Stimulated activated CD4-positive, alpha-beta T cell treated with anti-CD3 and anti-CD28 coated beads, TNF-alpha, amount 100 ng/mL, for 4 hours (primary cell): ENCODE results near the gene ANKHD1.
"Not testable (repeated sequence)": the region's sequence is repeated elsewhere in the genome, so short reads cannot be mapped to it uniquely, and the experiment has no call there.

Experiments
- DNase-seq, 3 experiments: peaks; one replicate each; pipeline ENCODE4 v3.0.0-alpha.2; 2020; ENCODE audit warnings: low read depth in 3 of 3

Gene ANKHD1

GRCh38 chr5:140561753-140562523, 160.3 kb downstream of the ANKHD1 start:
- DNase-seq, result no peak

DNA sequence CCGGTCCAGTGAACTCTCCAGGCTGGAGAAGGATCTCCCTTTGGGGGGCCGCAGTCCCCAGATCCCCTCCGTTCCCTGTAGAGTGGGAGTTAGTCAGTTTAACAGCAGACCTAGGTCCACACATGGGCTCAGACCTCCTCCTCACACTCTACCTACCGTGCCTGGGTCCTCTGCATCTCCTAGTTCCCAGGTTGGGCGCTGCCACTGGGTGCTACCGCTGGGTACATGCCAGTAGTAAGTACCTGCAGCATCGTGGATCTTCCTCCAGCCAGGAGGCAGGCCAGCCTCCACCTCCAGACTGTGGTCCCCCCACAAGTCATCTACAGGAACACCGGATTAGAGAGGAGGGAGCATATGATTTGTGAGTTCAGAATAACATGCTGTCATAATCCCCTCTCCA, 162.0 kb downstream of the ANKHD1 start:
- DNase-seq, result no peak

DNA sequence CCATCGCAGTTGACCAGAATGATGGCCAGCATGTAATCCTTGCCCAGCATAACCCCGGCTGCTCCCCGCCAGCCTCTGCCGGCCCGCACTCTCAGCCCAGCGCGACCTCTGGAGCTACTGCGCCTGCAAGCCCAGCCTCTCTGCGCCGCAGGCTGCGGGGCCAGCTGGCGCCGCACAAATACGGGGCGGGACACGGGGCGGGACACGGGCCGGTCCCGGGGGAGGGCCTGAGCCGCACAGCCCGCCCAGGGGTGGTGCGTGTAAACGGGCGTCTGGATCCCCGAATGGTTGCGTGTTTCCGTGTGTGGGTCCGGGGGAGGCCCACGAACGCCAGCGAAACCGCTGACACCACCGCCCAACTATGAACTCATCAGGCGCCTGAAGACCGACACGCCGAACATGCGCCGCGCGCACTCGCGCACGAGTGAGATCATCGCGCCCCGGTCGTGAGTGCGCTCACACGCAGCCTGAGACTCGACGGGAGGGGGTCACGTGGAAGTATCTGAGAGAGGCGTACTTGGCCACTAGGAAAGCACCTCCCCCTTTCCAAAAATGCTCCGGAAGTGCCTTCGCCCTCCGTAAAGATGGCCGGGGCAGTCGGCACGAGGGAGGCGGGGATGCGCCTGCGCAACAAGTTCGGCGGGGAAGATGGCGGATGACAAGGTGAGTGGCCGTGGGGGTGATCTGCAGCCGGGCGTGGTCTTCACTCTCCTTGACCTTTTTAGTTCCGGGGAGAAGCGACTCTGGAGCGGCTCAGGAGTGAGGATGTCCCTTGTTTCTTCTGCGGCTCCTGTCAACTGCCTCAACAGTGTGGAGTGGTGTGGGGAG, 162.8 kb downstream of the ANKHD1 start, which contains the start of the genes APBB3 and SLC35A4:
TSS of gene APBB3 (minus strand) at position 403 of the 828 bp plus-strand sequence. CDS start at position 50, 353 bp downstream.
TSS of gene SLC35A4 (plus strand) at position 633 of the 828 bp plus-strand sequence. CDS start 2,342 bp downstream, outside the sequence.
- peak; percentile 88 to 96 (median 93) for DNase-seq

DNA sequence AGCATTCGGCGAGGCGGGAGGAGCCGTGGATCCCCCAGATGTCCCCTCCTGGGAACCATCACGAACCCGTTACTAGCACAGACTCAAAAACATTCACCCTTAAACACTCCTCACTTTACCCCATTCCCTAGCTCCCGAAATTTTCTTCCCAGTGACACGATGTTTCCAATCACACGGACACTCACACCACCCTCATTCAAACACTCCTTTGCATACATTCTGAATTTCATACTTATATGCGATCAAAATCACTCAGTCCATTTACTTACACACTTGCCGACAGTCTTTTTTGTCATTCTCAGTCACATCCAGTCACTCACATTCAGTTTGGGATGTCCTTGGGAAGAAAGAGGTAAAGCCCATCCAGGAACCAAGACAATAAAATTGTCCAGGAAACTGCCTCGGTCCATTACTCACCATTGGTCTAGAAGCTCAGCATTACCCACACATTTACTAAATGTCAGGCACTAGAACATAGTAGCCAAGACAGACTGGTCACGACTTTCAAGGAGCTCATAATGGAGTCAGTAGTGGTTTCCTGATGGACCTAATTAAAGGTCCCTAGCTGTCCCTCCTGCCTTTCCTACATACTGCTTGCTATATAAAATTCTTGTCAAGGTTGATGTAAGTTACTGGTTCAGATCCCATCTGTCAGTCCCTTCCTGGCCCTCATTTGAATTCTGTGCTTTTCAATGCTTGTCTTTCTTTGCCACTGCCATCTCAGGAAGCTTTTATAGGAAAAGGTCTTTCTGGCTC, 163.6 kb downstream of the ANKHD1 start:
- DNase-seq, result no peak

DNA sequence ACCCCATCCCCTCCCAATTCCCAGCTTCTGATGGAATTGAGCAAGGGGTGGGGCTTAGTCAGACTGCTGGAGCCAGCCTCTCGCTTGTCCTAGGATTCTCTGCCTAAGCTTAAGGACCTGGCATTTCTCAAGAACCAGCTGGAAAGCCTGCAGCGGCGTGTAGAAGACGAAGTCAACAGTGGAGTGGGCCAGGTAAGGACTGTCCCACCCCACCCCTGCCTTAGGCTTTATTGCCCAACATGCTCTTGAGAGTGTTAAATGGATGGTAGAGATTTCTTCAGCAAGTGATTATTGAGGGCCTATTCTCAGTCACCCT, 164.1 kb downstream of the ANKHD1 start:
- no peak for DNase-seq

- no peak for DNase-seq
These were observed 165.0 kb downstream of the ANKHD1 start for GRCh38 chr5:140566665-140567064.

- no peak for DNase-seq
These were observed 165.6 kb downstream of the ANKHD1 start for GRCh38 chr5:140567136-140567818.

DNA sequence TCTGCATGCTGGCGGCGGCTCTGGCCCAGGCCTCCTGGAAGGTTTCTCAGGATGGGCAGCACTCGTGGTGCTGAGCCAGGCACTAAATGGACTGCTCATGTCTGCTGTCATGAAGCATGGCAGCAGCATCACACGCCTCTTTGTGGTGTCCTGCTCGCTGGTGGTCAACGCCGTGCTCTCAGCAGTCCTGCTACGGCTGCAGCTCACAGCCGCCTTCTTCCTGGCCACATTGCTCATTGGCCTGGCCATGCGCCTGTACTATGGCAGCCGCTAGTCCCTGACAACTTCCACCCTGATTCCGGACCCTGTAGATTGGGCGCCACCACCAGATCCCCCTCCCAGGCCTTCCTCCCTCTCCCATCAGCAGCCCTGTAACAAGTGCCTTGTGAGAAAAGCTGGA, 166.2 kb downstream of the ANKHD1 start:
- no peak for DNase-seq

DNA sequence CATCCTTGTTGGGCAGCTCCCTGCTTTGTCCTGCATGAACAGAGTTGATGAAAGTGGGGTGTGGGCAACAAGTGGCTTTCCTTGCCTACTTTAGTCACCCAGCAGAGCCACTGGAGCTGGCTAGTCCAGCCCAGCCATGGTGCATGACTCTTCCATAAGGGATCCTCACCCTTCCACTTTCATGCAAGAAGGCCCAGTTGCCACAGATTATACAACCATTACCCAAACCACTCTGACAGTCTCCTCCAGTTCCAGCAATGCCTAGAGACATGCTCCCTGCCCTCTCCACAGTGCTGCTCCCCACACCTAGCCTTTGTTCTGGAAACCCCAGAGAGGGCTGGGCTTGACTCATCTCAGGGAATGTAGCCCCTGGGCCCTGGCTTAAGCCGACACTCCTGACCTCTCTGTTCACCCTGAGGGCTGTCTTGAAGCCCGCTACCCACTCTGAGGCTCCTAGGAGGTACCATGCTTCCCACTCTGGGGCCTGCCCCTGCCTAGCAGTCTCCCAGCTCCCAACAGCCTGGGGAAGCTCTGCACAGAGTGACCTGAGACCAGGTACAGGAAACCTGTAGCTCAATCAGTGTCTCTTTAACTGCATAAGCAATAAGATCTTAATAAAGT, 166.9 kb downstream of the ANKHD1 start:
- DNase-seq, result no peak

GRCh38 chr5:140569197-140569596, 167.6 kb downstream of the ANKHD1 start:
- DNase-seq, result no peak

- DNase-seq, result no peak
These were observed 168.4 kb downstream of the ANKHD1 start for GRCh38 chr5:140570058-140570457.

- DNase-seq, result no peak
These were observed 168.9 kb downstream of the ANKHD1 start for GRCh38 chr5:140570488-140570887.

DNA sequence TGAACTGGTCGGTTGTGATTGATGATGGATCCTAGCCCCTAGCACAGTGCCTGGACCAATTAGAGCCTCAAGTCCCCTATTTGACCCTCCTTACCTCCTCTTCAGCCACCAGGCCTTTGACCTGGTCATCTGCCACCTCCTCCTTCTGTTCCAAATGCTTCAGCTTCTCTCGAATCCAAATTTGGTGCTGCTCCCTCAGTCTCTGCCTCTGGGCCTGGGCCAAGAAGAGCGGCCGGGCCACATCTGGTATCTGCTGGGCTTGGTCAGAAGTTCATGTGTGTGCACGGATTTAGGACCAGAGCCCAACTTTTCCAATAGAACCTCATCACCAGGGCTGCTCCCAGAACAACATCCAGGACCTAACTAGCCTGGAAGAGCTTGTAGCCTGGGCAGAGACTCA, 169.5 kb downstream of the ANKHD1 start:
- no peak for DNase-seq

DNA sequence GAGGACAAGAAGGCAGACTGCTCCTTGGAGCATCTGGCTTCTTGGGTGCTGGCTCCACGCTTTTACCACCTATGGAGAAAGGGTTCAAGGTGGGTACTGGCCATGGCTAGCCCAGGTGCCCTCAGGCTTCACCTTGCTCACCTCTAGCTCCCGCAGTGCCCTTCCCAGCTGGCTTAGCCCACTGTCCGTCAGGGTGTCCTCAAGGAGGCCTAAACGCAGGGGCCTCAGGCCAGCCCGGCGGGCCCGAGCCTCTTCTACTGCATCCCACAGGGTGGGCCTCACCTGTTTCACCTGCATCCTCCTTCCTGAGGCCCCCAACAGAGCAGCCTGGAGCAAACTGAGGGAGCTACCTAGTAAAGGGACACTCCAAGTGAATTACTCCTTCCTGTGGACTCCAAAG, 172.1 kb downstream of the ANKHD1 start:
- no peak for DNase-seq

- no peak for DNase-seq
These were observed 172.5 kb downstream of the ANKHD1 start for GRCh38 chr5:140574165-140574564.

GRCh38 chr5:140575309-140575708, 173.7 kb downstream of the ANKHD1 start:
- DNase-seq, result no peak

DNA sequence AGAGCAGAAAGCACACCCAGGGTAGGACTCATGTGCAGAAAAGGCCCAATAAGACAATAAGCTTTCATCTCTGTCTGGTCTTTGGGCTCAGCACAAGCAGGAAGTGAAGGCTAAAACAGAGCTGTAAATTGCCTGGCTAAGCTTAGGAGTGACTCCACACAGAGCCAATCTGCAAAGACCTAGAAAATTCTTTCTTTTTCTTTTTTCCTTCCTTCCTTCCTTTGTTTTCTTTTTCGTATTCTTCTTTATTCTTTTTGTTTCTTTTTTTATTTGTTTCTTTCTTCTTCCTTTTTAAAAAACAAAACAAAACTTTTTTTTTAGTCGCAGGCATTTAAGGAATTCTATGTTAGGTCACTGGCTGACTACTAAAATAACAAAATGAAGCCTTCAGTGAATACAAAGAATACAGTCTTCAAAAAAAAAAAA, 175.2 kb downstream of the ANKHD1 start:
- no peak for DNase-seq

- not testable (repeated sequence) for DNase-seq
These were observed 177.6 kb downstream of the ANKHD1 start for GRCh38 chr5:140579188-140579747.

- no peak for DNase-seq
These were observed 185.9 kb downstream of the ANKHD1 start for GRCh38 chr5:140587495-140587894.

DNA sequence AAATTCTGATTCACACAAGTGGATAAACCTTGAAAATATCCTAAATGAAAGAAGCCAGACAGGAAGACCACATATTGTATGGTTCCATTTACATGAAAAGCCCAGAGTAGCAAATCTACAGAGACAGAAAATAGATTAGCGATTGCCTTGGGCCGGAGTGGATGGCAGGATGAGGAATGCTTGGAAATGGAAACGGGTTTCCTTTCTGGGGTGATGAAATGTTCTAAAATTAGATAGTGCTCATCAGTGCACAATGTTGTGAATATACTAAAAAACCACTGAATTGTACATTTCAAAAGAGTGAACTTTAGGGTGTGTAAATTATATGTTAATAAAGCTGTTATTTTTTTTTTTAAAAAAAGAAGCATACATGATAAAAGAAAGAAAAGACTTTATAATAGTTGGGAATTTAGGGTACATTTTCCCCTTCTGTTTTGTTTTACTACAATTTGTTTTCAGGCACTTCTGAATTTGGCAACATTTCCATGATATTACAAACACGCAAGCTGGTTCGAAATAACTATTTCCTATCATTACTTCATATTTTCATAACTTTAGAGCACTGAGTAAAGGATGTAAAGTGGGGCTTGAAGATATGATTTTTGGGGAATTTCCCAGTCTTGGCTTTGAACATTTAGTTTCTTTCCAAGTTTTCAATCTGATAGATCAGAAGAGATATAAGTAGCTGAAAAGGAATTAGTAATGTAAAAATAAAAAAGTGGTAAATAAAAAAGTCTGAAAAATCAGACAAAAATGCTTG, 186.9 kb downstream of the ANKHD1 start:
- no peak for DNase-seq
